Brain microvascular endothelial cell (primary cell): ENCODE results near the gene TMEM266.

Experiments
- DNase-seq: peaks from one replicate; pipeline ENCODE4 v3.0.0-alpha.2; 2020
- H3K27ac ChIP-seq: fragments of 250-450 bp; sonication (Bioruptor Pico); 2 replicates; pipeline ENCODE4 v1.5.1; 2020; ENCODE audit warnings: mild to moderate bottlenecking, moderate library complexity
- H3K27me3 ChIP-seq: fragments of 250-450 bp; sonication (Bioruptor Pico); replicated peaks from 2 replicates; pipeline ENCODE4 v1.5.1; 2020; ENCODE audit warnings: mild to moderate bottlenecking
- H3K36me3 ChIP-seq: fragments of 250-450 bp; sonication (Bioruptor Pico); replicated peaks from 2 replicates; pipeline ENCODE4 v1.5.1; 2020; ENCODE audit warnings: mild to moderate bottlenecking
- H3K4me3 ChIP-seq: 2 replicates; pipeline ENCODE4 v1.5.1; 2011; ENCODE audit warnings: low read depth, mild to moderate bottlenecking, control low read depth, low read length, moderate library complexity
- in situ Hi-C: cut with HindIII; loops from 2 replicates; pipeline ENCODE4 v1.10.0; 2017; ENCODE audit warnings: low sequenced_read_pairs, low pct_ligation_motif_present
- TF ChIP-seq, protein P1 (sequence below): IDR thresholded peaks from 2 replicates; pipeline ENCODE4 v1.5.1; 2011; ENCODE audit warnings: low read depth, mild to moderate bottlenecking, moderate library complexity, low read length, control low read depth, inconsistent platforms; ENCODE audit errors: missing control alignments

TMEM266 gene

DNA sequence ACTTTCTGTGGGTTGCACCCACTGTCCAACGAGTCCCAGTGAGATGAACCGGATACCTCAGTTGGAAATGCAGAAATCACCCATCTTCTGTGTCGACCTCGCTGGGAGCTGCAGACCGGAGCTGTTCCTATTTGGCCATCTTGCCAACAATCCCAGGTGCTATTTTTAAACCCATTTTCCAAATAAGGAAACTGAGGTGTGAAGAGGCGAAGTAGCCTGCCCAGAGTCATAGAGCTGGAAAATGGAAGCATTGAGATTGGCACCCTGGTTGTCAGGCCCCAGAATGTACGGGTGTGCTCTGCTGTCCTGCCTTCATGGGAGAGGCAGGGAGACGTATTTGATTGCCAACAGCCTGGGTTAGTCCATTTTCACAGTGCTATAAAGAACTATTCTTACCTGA is 39.6 kb downstream of the TMEM266 start:
- Histone ChIP-seq H3K36me3 (no peaks in the 10 kb centered on the region), H3K27ac (no peak overlapping the region), H3K27me3 (peaks cover 2% of the 10 kb centered on the region), H3K4me3 (no peak overlapping the region)
- in situ Hi-C loops = no loop called here
- no peak for DNase-seq
- TF ChIP-seq, protein P1, sequence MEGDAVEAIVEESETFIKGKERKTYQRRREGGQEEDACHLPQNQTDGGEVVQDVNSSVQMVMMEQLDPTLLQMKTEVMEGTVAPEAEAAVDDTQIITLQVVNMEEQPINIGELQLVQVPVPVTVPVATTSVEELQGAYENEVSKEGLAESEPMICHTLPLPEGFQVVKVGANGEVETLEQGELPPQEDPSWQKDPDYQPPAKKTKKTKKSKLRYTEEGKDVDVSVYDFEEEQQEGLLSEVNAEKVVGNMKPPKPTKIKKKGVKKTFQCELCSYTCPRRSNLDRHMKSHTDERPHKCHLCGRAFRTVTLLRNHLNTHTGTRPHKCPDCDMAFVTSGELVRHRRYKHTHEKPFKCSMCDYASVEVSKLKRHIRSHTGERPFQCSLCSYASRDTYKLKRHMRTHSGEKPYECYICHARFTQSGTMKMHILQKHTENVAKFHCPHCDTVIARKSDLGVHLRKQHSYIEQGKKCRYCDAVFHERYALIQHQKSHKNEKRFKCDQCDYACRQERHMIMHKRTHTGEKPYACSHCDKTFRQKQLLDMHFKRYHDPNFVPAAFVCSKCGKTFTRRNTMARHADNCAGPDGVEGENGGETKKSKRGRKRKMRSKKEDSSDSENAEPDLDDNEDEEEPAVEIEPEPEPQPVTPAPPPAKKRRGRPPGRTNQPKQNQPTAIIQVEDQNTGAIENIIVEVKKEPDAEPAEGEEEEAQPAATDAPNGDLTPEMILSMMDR = no peak

GRCh38 chr15:76100361-76100760 is 40.6 kb downstream of the TMEM266 start:
- in situ Hi-C loops = no loop called here
- DNase-seq = no peak
- Histone ChIP-seq H3K36me3 (no peaks in the 10 kb centered on the region), H3K4me3 (no peak overlapping the region), H3K27ac (no peak overlapping the region), H3K27me3 (peaks cover 2% of the 10 kb centered on the region)
- TF ChIP-seq, protein P1 = no peak

DNA sequence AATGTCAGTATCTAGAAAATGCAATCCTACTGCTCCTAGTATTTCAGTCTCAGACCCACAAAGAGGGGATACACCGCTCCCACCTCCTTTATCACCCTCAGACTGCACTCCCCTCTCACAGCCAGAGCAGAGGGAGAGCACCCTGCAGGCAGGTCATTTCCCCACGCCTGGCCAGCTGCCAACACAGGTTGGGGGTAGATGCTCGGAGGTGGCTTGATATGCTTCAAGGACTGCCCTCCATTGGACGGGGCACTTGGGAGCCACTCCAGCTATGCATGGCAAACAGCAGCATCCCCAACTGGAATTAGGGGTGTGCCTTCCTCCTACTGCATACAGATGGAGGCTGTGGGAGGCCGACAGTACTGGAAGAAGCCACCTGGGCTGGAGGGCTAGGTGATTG is 41.9 kb downstream of the TMEM266 start:
- peaks cover 2% of the 10 kb centered on the region for H3K27me3 ChIP-seq
- no peak for DNase-seq
- no peak overlapping the region for H3K4me3 ChIP-seq
- TF ChIP-seq, protein P1 = no peak
- no peaks in the 10 kb centered on the region for H3K36me3 ChIP-seq
- in situ Hi-C loops = no loop called here
- no peak overlapping the region for H3K27ac ChIP-seq

- DNase-seq = no peak
- no peak overlapping the region for H3K4me3 ChIP-seq
- in situ Hi-C loops = no loop called here
- TF ChIP-seq, protein P1 = no peak
- no peak overlapping the region for H3K27ac ChIP-seq
- H3K36me3 ChIP-seq = no peaks in the 10 kb centered on the region
- peaks cover 2% of the 10 kb centered on the region for H3K27me3 ChIP-seq
Observed at GRCh38 chr15:76105391-76105790, 45.6 kb downstream of the TMEM266 start.

GRCh38 chr15:76105911-76106310 is 46.1 kb downstream of the TMEM266 start:
- in situ Hi-C loops = no loop called here

GRCh38 chr15:76107169-76107568 is 47.4 kb downstream of the TMEM266 start:
- in situ Hi-C loops = no loop called here
- Histone ChIP-seq H3K36me3 (no peaks in the 10 kb centered on the region), H3K27me3 (no peaks in the 10 kb centered on the region), H3K4me3 (no peak overlapping the region), H3K27ac (no peak overlapping the region)
- DNase-seq = no peak
- TF ChIP-seq, protein P1 = no peak

More at GRCh38 chr15:76105911-76106310, 46.1 kb downstream of the TMEM266 start:
- no peak for DNase-seq
- H3K36me3 ChIP-seq = no peaks in the 10 kb centered on the region
- peaks cover 2% of the 10 kb centered on the region for H3K27me3 ChIP-seq
- H3K27ac ChIP-seq = no peak overlapping the region
- H3K4me3 ChIP-seq = no peak overlapping the region
- TF ChIP-seq, protein P1 = no peak
